Panc1 (cell line): ENCODE measurements around the gene ARHGEF17.

Experiments used
- POLR2AphosphoS5 ChIP-seq: IDR thresholded peaks from 2 replicates; pipeline ENCODE4 v1.6.1; 2012; ENCODE audit warnings: mild to moderate bottlenecking, low read depth, low read length, moderate library complexity
- SIN3A ChIP-seq: IDR thresholded peaks from 2 replicates; pipeline ENCODE4 v1.6.1; 2012; ENCODE audit warnings: low read depth, mild to moderate bottlenecking, low read length, moderate library complexity, borderline replicate concordance; ENCODE audit not compliant: insufficient read depth
- TCF7L2 ChIP-seq: IDR thresholded peaks from 2 replicates; pipeline ENCODE4 v1.6.1; 2011; ENCODE audit warnings: mild to moderate bottlenecking, low read depth, low read length, inconsistent platforms
- TF ChIP-seq, protein P1 (sequence below): fragments of 450-650 bp; IDR thresholded peaks from 2 replicates; pipeline ENCODE4 v1.5.1; 2017; ENCODE audit warnings: mild to moderate bottlenecking
- TF ChIP-seq, protein P2 (sequence below), 2 experiments: IDR thresholded peaks; 2 replicates each; pipeline ENCODE4 v1.6.1; 2011 to 2012; ENCODE audit warnings: low read depth in 2 of 2, control low read depth in 1 of 2, low read length in 1 of 2, mild to moderate bottlenecking in 1 of 2, moderate library complexity in 1 of 2; ENCODE audit not compliant: insufficient read depth in 1 of 2

DNA sequence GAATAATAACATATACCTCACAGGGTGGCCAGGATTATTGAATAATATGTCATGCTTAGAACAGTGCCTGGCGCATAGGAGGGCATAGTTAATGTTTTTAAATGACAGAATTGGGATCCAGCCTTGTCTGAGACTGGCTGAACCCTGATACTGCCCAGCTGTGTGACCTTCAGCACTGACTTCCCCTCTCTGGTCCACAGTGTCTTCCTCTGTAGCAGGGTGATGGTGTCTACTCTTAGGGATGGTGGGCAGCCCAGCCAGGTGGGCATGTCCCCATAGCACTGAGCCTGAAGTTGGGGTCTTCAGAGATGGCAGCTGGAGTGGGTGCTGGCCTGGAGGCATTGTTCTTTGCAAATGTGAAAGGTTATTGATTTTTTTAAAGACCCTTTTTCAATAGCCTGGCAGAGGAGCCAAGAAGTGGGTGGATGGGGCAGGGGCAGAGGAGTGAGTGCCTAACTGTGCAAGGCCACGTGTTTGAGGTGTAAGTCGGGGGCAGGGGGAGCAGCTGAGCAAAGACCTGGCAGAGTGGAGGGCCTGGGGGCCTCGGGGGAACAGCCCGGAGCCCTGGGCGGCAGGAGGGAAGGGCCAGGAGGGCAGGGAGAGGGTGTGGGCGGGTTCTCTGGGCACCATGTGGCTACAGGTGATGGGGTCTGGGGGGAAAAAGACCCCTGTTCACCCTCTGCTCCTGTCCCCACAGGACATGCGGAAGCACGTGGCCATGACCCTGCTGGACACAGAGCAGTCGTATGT, 38.3 kb downstream of the ARHGEF17 start:
- TF ChIP-seq POLR2AphosphoS5 = no peak
- TF ChIP-seq, protein P1, sequence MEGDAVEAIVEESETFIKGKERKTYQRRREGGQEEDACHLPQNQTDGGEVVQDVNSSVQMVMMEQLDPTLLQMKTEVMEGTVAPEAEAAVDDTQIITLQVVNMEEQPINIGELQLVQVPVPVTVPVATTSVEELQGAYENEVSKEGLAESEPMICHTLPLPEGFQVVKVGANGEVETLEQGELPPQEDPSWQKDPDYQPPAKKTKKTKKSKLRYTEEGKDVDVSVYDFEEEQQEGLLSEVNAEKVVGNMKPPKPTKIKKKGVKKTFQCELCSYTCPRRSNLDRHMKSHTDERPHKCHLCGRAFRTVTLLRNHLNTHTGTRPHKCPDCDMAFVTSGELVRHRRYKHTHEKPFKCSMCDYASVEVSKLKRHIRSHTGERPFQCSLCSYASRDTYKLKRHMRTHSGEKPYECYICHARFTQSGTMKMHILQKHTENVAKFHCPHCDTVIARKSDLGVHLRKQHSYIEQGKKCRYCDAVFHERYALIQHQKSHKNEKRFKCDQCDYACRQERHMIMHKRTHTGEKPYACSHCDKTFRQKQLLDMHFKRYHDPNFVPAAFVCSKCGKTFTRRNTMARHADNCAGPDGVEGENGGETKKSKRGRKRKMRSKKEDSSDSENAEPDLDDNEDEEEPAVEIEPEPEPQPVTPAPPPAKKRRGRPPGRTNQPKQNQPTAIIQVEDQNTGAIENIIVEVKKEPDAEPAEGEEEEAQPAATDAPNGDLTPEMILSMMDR = no peak
- TF ChIP-seq TCF7L2 = no peak
- TF ChIP-seq, protein P2, sequence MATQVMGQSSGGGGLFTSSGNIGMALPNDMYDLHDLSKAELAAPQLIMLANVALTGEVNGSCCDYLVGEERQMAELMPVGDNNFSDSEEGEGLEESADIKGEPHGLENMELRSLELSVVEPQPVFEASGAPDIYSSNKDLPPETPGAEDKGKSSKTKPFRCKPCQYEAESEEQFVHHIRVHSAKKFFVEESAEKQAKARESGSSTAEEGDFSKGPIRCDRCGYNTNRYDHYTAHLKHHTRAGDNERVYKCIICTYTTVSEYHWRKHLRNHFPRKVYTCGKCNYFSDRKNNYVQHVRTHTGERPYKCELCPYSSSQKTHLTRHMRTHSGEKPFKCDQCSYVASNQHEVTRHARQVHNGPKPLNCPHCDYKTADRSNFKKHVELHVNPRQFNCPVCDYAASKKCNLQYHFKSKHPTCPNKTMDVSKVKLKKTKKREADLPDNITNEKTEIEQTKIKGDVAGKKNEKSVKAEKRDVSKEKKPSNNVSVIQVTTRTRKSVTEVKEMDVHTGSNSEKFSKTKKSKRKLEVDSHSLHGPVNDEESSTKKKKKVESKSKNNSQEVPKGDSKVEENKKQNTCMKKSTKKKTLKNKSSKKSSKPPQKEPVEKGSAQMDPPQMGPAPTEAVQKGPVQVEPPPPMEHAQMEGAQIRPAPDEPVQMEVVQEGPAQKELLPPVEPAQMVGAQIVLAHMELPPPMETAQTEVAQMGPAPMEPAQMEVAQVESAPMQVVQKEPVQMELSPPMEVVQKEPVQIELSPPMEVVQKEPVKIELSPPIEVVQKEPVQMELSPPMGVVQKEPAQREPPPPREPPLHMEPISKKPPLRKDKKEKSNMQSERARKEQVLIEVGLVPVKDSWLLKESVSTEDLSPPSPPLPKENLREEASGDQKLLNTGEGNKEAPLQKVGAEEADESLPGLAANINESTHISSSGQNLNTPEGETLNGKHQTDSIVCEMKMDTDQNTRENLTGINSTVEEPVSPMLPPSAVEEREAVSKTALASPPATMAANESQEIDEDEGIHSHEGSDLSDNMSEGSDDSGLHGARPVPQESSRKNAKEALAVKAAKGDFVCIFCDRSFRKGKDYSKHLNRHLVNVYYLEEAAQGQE (IDR thresholded peaks at IDR 0.05; ENCODE audit: insufficient read depth in 1 of 2, low read depth in 2 of 2, low read length in 1 of 2) = no peak
- no peak for TF ChIP-seq SIN3A
